ENCODE results near the gene C17orf107. TPM values are rescaled to one million over a fixed set of nuclear protein-coding genes. Genes with fewer than 3 reads are reported as not detected.

C17orf107 gene
- total RNA-seq, 1 experiment from 2014 or later, result 2.7 TPM

DNA sequence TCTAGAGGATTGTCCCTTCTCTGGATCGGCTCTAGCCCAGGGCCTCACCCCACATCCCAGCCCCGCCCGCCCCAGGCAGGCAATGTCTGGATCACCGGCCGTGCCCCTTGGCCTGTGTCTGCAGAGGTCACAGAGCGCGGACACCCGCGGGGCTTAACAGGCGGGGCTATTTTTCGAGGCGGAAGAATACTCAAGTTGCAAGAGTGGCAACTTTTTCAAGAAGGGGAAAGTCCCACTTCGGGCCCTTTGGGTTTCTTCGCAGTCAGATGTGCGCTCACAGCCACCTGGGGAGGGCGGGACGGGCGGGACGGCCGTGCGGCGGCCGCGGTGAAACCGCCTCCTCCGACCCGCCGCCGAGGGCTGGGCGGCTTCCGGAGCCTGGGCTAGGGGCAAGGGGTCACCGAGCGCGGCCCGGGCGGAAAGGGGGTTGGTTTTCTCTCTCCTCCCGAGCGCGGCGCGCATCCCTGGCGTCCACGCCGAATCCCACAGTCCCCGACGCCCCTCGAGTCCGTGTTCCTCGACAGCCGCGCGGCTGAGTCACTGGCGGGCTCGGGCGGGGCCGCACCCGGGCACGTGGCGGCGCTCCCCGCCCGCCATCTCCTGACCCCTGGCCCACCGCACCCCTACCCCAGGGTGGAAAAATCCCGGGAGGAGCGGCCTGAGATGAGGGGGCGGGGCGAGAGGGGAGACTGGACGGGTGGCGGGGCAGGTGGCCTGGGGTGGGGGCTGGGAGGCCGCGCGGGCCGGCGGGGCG is 50.2 kb downstream of the C17orf107 start:
- intact Hi-C loops (cut with micrococcal nuclease; ENCODE audit: unreplicated experiment), result loop anchor here (2.0 kb wide), 1 partner anchor 17 kb away; the partner anchor contains the start of gene SPAG7
- Histone ChIP-seq H3K36me3 (ENCODE audit: insufficient read depth, low read length, poor library complexity, severe bottlenecking) (peaks cover 26% of the 10 kb centered on the region), H3K27ac (ENCODE audit: low read depth, low read length, poor library complexity, severe bottlenecking) (peak overlapping the region; percentile 99), H3K4me3 (ENCODE audit: low read depth, low read length, poor library complexity, severe bottlenecking) (peak overlapping the region; percentile 100), H3K4me1 (ENCODE audit: insufficient read depth, low read length, poor library complexity, severe bottlenecking) (peaks cover 33% of the 10 kb centered on the region), H3K9me3 (ENCODE audit: low read depth, low read length, poor library complexity, severe bottlenecking) (no peaks in the 10 kb centered on the region), H3K27me3 (replicated peaks; ENCODE audit: insufficient read depth, low read depth, low read length, poor library complexity) (no peaks in the 10 kb centered on the region)
- no TSS peak for BruUV-seq (replicated peaks)
- CTCF ChIA-PET, result no interaction called here
- peak; percentile 67 for DNase-seq (ENCODE audit: low spot score)
- POLR2A ChIA-PET (ENCODE audit: low non-redundant PET), result no interaction called here
- no peak for TF ChIP-seq EZH2 (IDR thresholded peaks at IDR 0.05; ENCODE audit: borderline replicate concordance, low read depth, low read length, poor library complexity, severe bottlenecking)
- TF ChIP-seq, protein P1, sequence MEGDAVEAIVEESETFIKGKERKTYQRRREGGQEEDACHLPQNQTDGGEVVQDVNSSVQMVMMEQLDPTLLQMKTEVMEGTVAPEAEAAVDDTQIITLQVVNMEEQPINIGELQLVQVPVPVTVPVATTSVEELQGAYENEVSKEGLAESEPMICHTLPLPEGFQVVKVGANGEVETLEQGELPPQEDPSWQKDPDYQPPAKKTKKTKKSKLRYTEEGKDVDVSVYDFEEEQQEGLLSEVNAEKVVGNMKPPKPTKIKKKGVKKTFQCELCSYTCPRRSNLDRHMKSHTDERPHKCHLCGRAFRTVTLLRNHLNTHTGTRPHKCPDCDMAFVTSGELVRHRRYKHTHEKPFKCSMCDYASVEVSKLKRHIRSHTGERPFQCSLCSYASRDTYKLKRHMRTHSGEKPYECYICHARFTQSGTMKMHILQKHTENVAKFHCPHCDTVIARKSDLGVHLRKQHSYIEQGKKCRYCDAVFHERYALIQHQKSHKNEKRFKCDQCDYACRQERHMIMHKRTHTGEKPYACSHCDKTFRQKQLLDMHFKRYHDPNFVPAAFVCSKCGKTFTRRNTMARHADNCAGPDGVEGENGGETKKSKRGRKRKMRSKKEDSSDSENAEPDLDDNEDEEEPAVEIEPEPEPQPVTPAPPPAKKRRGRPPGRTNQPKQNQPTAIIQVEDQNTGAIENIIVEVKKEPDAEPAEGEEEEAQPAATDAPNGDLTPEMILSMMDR (conservative IDR thresholded peaks at IDR 0.05; ENCODE audit: low read depth, low read length), result no peak

DNA sequence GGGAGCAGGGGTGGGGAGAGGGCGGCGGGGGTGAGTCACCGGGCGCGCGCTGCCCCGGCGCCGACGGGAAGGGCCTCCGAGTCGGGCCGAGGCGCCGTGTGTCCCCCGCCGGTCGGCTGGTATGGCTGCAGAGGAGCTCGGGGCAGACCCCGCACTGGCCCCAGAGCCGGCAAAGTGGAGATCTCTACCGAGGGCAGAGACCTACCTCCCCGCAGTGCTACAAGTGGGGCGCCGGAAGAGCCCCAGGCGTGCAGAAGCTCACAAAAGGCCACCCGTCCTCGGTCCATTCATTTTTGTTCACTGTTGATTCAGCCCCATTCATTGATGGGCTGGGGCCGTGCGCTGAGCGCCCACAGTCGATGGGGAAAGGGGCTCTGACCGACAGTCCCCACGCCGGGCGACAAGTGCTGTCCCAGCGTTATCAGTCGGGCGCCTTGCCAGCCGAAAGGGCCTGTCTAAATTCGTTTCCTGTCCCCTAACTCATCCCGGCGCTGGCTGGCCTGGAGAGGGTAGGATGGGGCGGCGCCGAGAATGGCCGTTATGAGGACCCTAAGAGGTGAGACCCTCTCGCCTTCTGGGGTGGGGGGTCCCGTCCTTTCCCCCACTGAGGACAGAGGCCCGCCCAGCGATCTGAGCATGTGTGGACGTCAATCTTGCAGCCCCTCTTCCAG is 50.9 kb downstream of the C17orf107 start:
- Histone ChIP-seq H3K27ac (ENCODE audit: low read depth, low read length, poor library complexity, severe bottlenecking) (peak overlapping the region; percentile 99), H3K36me3 (ENCODE audit: insufficient read depth, low read length, poor library complexity, severe bottlenecking) (peaks cover 18% of the 10 kb centered on the region), H3K9me3 (ENCODE audit: low read depth, low read length, poor library complexity, severe bottlenecking) (no peaks in the 10 kb centered on the region), H3K4me3 (ENCODE audit: low read depth, low read length, poor library complexity, severe bottlenecking) (peak overlapping the region; percentile 100), H3K27me3 (replicated peaks; ENCODE audit: insufficient read depth, low read depth, low read length, poor library complexity) (no peaks in the 10 kb centered on the region), H3K4me1 (ENCODE audit: insufficient read depth, low read length, poor library complexity, severe bottlenecking) (peaks cover 25% of the 10 kb centered on the region)
- ChIA-PET POLR2A (ENCODE audit: low non-redundant PET) (no interaction called here), CTCF (no interaction called here)
- DNase-seq (ENCODE audit: low spot score), result no peak
- no TSS peak for BruUV-seq (replicated peaks)
- TF ChIP-seq, protein P1 (conservative IDR thresholded peaks at IDR 0.05; ENCODE audit: low read depth, low read length), result no peak
- no peak for TF ChIP-seq EZH2 (IDR thresholded peaks at IDR 0.05; ENCODE audit: borderline replicate concordance, low read depth, low read length, poor library complexity, severe bottlenecking)
- intact Hi-C loops (cut with micrococcal nuclease; ENCODE audit: unreplicated experiment), result no loop called here

DNA sequence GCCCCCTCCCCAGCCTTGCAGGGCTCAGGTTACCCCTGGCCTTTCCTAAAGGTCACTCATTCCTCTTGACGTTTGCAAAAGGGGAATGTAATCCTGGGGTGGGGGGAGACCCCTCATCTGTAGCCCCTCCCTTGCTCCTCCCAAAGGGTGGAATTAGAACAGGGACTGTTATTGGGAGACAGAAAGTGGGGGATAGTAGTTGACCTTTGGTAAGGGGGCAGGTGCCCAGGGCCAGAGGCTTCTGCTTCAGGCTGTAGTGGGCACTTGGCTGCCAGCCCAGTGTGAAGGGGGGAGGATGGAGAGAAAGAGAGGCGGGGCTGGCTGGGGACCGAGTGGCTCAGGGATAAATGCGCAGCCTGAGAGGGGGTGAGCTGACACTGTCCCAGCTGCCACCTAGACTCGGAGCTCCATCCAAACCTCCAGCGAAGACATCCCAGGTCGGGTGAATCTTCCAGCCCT is 51.4 kb downstream of the C17orf107 start, which contains the start of gene ENO3:
Gene ENO3, plus strand, starts transcription at position 374 of the 459 bp plus-strand sequence. CDS start 711 bp downstream, outside the sequence.
- Histone ChIP-seq H3K4me3 (ENCODE audit: low read depth, low read length, poor library complexity, severe bottlenecking) (peak within 1 kb of the TSS; percentile 100), H3K27ac (ENCODE audit: low read depth, low read length, poor library complexity, severe bottlenecking) (peak within 1 kb of the TSS; percentile 99), H3K9me3 (ENCODE audit: low read depth, low read length, poor library complexity, severe bottlenecking) (no peaks in the 10 kb centered on the region), H3K4me1 (ENCODE audit: insufficient read depth, low read length, poor library complexity, severe bottlenecking) (peaks cover 20% of the 10 kb centered on the region), H3K27me3 (replicated peaks; ENCODE audit: insufficient read depth, low read depth, low read length, poor library complexity) (no peaks in the 10 kb centered on the region), H3K36me3 (ENCODE audit: insufficient read depth, low read length, poor library complexity, severe bottlenecking) (peaks cover 13% of the 10 kb centered on the region)
- no TSS peak for BruUV-seq (replicated peaks)
- CTCF ChIA-PET, result no interaction called here
- no peak for DNase-seq (ENCODE audit: low spot score)
- intact Hi-C loops (cut with micrococcal nuclease; ENCODE audit: unreplicated experiment), result no loop called here
- POLR2A ChIA-PET (ENCODE audit: low non-redundant PET), result no interaction called here
- no peak for TF ChIP-seq EZH2 (IDR thresholded peaks at IDR 0.05; ENCODE audit: borderline replicate concordance, low read depth, low read length, poor library complexity, severe bottlenecking)
- TF ChIP-seq, protein P1 (conservative IDR thresholded peaks at IDR 0.05; ENCODE audit: low read depth, low read length), result no peak
